ENCODE measurements around the gene ZYX.
A peak's percentile ranks its signal among the peaks of the same experiment; 100 is the strongest.
"Not testable (repeated sequence)": the region's sequence is repeated elsewhere in the genome, so short reads cannot be mapped to it uniquely, and the experiment has no call there.

Gene ZYX

DNA sequence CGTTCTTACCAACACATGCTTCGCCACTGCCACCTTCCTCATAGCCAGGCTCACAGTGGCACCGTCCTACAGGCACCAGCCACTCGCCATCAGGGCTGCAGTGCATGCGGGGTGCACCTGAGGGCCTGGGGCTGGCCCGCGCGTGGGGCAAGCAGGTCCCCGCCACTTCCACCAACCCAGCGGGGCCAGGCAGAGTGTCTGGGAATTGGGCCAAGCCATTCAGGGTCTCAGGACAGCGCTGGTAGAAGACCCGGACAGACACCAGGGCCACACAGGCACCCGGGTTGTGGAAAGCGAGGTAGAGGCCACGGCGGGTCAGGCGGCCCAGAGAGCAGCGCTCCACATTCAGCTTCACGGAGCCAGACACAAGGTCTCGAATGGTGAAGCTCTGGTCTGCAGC, 18.5 kb downstream of the ZYX start:
- no peak overlapping the region for H3K4me3 ChIP-seq (ENCODE audit: low read length)
- no peak overlapping the region for H3K56ac ChIP-seq (ENCODE audit: low read length)
- H3K18ac ChIP-seq (ENCODE audit: low read length): no peak overlapping the region
- peaks cover 8% of the 10 kb centered on the region for H3K79me2 ChIP-seq (ENCODE audit: control insufficient read depth, insufficient read depth, low read length)
- DNase-seq: no peak
- no peaks in the 10 kb centered on the region for H3K4me1 ChIP-seq (ENCODE audit: control insufficient read depth, low read depth, low read length)
- no peak overlapping the region for H3K27ac ChIP-seq (ENCODE audit: low read depth, low read length)
- H3K4me2 ChIP-seq (ENCODE audit: low read length): no peak overlapping the region
- no peak overlapping the region for H2BK15ac ChIP-seq (replicated peaks; ENCODE audit: low read depth)
- no peak overlapping the region for H4K5ac ChIP-seq (ENCODE audit: low read length)
- H2BK120ac ChIP-seq (ENCODE audit: low read depth, low read length): no peak overlapping the region
- H2BK5ac ChIP-seq (ENCODE audit: low read length): no peak overlapping the region
- no CpG with 5 or more reads among the region's 20 CpGs for WGBS (ENCODE audit: extremely low coverage, insufficient coverage, low lambda C conversion rate)
- no peak overlapping the region for H3K4ac ChIP-seq (ENCODE audit: low read depth, low read length)
- H3K79me1 ChIP-seq (ENCODE audit: low read length): peaks cover 7% of the 10 kb centered on the region
- no peak overlapping the region for H3K9ac ChIP-seq (ENCODE audit: low read length)
- H3K36me3 ChIP-seq (ENCODE audit: control insufficient read depth, insufficient read depth, low read length): peaks cover 37% of the 10 kb centered on the region
- no peak overlapping the region for H3K23ac ChIP-seq (ENCODE audit: low read length)
- no peaks in the 10 kb centered on the region for H3K27me3 ChIP-seq (ENCODE audit: insufficient read depth, low read length, poor library complexity)
- H2AK5ac ChIP-seq (ENCODE audit: low read length): no peak overlapping the region
- H4K8ac ChIP-seq (ENCODE audit: low read depth, low read length): no peak overlapping the region

DNA sequence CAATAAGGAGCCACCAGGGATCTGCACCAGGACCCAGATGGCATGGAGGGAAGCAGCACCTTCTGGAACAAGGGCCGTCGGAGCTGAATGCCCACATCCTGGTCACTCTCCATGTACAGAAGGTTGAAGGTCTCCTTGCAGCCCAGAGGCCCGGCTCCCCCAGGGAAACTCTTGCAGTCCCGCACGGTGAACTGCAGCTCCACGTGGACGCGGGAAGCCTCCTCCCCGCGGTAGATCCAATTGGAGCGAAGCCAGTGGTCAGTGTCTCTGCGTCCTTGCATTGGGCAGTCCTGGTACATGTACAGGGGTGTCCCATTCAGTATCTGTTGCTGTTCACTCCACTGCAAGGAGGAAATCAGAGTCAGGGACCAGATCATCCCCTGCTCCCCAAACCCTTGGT, 20.1 kb downstream of the ZYX start:
- Histone ChIP-seq H3K18ac (ENCODE audit: low read length) (no peak overlapping the region), H3K79me1 (ENCODE audit: low read length) (peaks cover 15% of the 10 kb centered on the region), H4K5ac (ENCODE audit: low read length) (no peak overlapping the region), H2BK5ac (ENCODE audit: low read length) (no peak overlapping the region), H3K4me3 (ENCODE audit: low read length) (no peak overlapping the region), H3K23ac (ENCODE audit: low read length) (no peak overlapping the region), H3K56ac (ENCODE audit: low read length) (no peak overlapping the region), H2BK120ac (ENCODE audit: low read depth, low read length) (no peak overlapping the region), H3K4me1 (ENCODE audit: control insufficient read depth, low read depth, low read length) (peaks cover 10% of the 10 kb centered on the region), H3K4ac (ENCODE audit: low read depth, low read length) (no peak overlapping the region), H3K79me2 (ENCODE audit: control insufficient read depth, insufficient read depth, low read length) (peaks cover 17% of the 10 kb centered on the region), H2BK15ac (replicated peaks; ENCODE audit: low read depth) (no peak overlapping the region), H4K8ac (ENCODE audit: low read depth, low read length) (no peak overlapping the region), H3K27me3 (ENCODE audit: insufficient read depth, low read length, poor library complexity) (no peaks in the 10 kb centered on the region), H3K36me3 (ENCODE audit: control insufficient read depth, insufficient read depth, low read length) (peaks cover 24% of the 10 kb centered on the region), H3K9ac (ENCODE audit: low read length) (no peak overlapping the region), H3K4me2 (ENCODE audit: low read length) (no peak overlapping the region), H3K27ac (ENCODE audit: low read depth, low read length) (no peak overlapping the region), H2AK5ac (ENCODE audit: low read length) (no peak overlapping the region)
- no peak for DNase-seq
- WGBS (ENCODE audit: extremely low coverage, insufficient coverage, low lambda C conversion rate): no CpG with 5 or more reads among the region's 12 CpGs

DNA sequence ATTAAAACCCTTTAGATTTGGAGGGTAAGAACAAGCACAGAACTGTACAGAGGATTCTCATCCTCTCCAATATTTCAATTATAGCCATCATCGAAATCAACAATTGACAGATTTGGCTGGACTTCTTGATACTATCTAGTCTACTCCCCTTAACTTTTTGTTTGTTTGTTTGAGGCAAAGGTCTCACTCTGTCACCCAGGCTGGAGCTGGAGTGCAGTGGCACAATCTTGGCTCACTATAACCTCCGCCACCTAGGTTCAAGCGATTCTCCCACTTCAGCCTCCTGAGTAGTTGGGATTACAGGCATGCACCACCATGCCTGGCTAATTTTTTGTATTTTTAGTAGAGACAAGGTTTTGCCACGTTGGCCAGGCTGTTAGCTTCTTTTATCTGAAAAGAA, 21.1 kb downstream of the ZYX start:
- no CpG with 5 or more reads among the region's 4 CpGs for whole genome bisulfite sequencing (ENCODE audit: extremely low coverage, insufficient coverage, low lambda C conversion rate)
- H3K23ac ChIP-seq (ENCODE audit: low read length); H3K4me2 ChIP-seq (ENCODE audit: low read length): not testable (repeated sequence)

DNA sequence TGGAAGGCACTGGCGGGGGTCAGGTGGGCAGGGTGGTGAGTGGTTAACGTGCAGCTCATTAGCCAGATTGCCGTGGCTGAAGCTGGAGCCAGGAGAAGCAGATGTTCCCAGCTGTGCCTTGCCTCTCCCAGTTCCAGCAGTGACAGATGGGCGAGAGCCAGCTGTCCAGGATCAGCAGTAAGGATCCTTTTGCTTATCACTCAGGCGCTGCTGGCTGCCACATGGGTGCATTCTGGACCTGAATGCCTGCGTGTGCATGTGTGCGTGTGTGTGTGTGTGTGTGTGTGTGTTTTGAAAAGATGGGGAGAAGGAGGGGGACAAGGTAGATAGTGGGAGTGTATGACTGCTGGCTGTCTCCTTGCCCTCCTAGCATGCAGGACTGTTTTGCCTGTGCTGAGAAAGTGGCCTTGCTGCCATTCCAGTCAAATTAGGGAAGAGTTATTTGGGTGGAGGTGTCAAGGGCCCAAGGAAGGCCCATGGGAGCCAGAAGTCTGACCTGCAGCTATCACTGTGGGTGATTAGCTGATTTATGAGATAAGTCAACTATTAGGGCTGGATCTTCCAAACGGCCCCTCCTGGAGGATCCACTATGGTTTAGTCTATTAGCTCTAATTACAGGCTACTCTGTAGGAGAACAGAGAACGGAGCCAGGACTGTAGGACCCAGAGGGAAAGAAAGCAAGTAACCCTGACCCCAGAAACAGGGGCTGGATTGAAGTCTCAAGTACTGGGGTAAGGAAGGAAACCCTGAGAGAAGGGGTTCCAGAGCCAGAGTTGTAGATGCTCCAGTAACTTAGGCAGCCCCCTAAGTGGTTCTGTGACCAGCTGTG, 24.2 kb downstream of the ZYX start:
- H3K9ac ChIP-seq (ENCODE audit: low read length): peak overlapping the region; percentile 54
- H3K23ac ChIP-seq (ENCODE audit: low read length): peak overlapping the region; percentile 11
- H3K4me3 ChIP-seq (ENCODE audit: low read length): peak overlapping the region; percentile 12
- H3K4me2 ChIP-seq (ENCODE audit: low read length): peak overlapping the region; percentile 71
- no peak overlapping the region for H2BK15ac ChIP-seq (replicated peaks; ENCODE audit: low read depth)
- peaks cover 7% of the 10 kb centered on the region for H3K36me3 ChIP-seq (ENCODE audit: control insufficient read depth, insufficient read depth, low read length)
- peak overlapping the region; percentile 79 for H2BK5ac ChIP-seq (ENCODE audit: low read length)
- peak overlapping the region; percentile 45 for H2AK5ac ChIP-seq (ENCODE audit: low read length)
- H2BK120ac ChIP-seq (ENCODE audit: low read depth, low read length): no peak overlapping the region
- peak overlapping the region; percentile 74 for H3K56ac ChIP-seq (ENCODE audit: low read length)
- DNase-seq: peak; percentile 65
- peaks cover 19% of the 10 kb centered on the region for H3K79me1 ChIP-seq (ENCODE audit: low read length)
- no peak overlapping the region for H4K5ac ChIP-seq (ENCODE audit: low read length)
- peak overlapping the region; percentile 0 for H3K18ac ChIP-seq (ENCODE audit: low read length)
- no CpG with 5 or more reads among the region's 9 CpGs for WGBS (ENCODE audit: extremely low coverage, insufficient coverage, low lambda C conversion rate)
- no peak overlapping the region for H3K4ac ChIP-seq (ENCODE audit: low read depth, low read length)
- H3K4me1 ChIP-seq (ENCODE audit: control insufficient read depth, low read depth, low read length): peaks cover 24% of the 10 kb centered on the region
- H4K8ac ChIP-seq (ENCODE audit: low read depth, low read length): no peak overlapping the region
- H3K27ac ChIP-seq (ENCODE audit: low read depth, low read length): peak overlapping the region; percentile 69
- H3K79me2 ChIP-seq (ENCODE audit: control insufficient read depth, insufficient read depth, low read length): peaks cover 36% of the 10 kb centered on the region
- H3K27me3 ChIP-seq (ENCODE audit: insufficient read depth, low read length, poor library complexity): no peaks in the 10 kb centered on the region

More for the DNA sequence above, 21.1 kb downstream of the ZYX start:
- H3K27me3 ChIP-seq (ENCODE audit: insufficient read depth, low read length, poor library complexity); H2AK5ac ChIP-seq (ENCODE audit: low read length); H3K9ac ChIP-seq (ENCODE audit: low read length); H4K8ac ChIP-seq (ENCODE audit: low read depth, low read length); H2BK120ac ChIP-seq (ENCODE audit: low read depth, low read length); H3K27ac ChIP-seq (ENCODE audit: low read depth, low read length); H4K5ac ChIP-seq (ENCODE audit: low read length); H3K4me3 ChIP-seq (ENCODE audit: low read length); H3K4ac ChIP-seq (ENCODE audit: low read depth, low read length); H2BK15ac ChIP-seq (replicated peaks; ENCODE audit: low read depth); DNase-seq; H3K18ac ChIP-seq (ENCODE audit: low read length); H3K56ac ChIP-seq (ENCODE audit: low read length); H2BK5ac ChIP-seq (ENCODE audit: low read length): not testable (repeated sequence)
- peaks cover 26% of the 10 kb centered on the region for H3K79me2 ChIP-seq (ENCODE audit: control insufficient read depth, insufficient read depth, low read length)
- peaks cover 22% of the 10 kb centered on the region for H3K36me3 ChIP-seq (ENCODE audit: control insufficient read depth, insufficient read depth, low read length)
- peaks cover 22% of the 10 kb centered on the region for H3K79me1 ChIP-seq (ENCODE audit: low read length)
- H3K4me1 ChIP-seq (ENCODE audit: control insufficient read depth, low read depth, low read length): peaks cover 19% of the 10 kb centered on the region

DNA sequence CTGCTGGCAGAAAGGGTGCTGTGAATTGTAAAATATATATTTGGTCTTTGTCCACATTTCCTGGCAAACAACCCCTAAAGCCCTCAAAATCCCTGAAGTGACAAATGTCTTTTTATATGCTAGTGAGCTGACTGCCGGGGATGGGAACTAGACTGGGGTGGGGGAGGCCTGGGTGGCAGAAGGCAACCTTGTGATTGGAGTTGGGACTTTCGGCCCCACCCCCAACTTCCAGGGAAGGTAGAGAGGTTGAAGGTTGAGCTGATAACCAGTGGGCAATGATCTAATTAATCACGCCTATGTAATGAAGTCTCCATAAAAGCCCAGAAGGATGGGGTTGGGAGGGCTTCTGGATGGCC, 24.8 kb downstream of the ZYX start:
- Histone ChIP-seq H4K8ac (ENCODE audit: low read depth, low read length) (no peak overlapping the region), H3K27me3 (ENCODE audit: insufficient read depth, low read length, poor library complexity) (no peaks in the 10 kb centered on the region), H3K9ac (ENCODE audit: low read length) (peak overlapping the region; percentile 54), H4K5ac (ENCODE audit: low read length) (no peak overlapping the region), H3K23ac (ENCODE audit: low read length) (no peak overlapping the region), H3K56ac (ENCODE audit: low read length) (peak overlapping the region; percentile 74), H3K4me3 (ENCODE audit: low read length) (peak overlapping the region; percentile 12), H3K79me1 (ENCODE audit: low read length) (peaks cover 19% of the 10 kb centered on the region), H2BK15ac (replicated peaks; ENCODE audit: low read depth) (no peak overlapping the region), H2BK120ac (ENCODE audit: low read depth, low read length) (no peak overlapping the region), H3K27ac (ENCODE audit: low read depth, low read length) (peak overlapping the region; percentile 69), H2BK5ac (ENCODE audit: low read length) (peak overlapping the region; percentile 91), H3K4me1 (ENCODE audit: control insufficient read depth, low read depth, low read length) (peaks cover 26% of the 10 kb centered on the region), H2AK5ac (ENCODE audit: low read length) (peak overlapping the region; percentile 45), H3K79me2 (ENCODE audit: control insufficient read depth, insufficient read depth, low read length) (peaks cover 36% of the 10 kb centered on the region), H3K4ac (ENCODE audit: low read depth, low read length) (no peak overlapping the region), H3K4me2 (ENCODE audit: low read length) (peak overlapping the region; percentile 71), H3K18ac (ENCODE audit: low read length) (peak overlapping the region; percentile 0), H3K36me3 (ENCODE audit: control insufficient read depth, insufficient read depth, low read length) (peaks cover 5% of the 10 kb centered on the region)
- DNase-seq: peak; percentile 90
- WGBS (ENCODE audit: extremely low coverage, insufficient coverage, low lambda C conversion rate): no CpG with 5 or more reads among the region's 3 CpGs
